ENCODE measurements around the gene PTPN22.

The PTPN22 gene

GRCh38 chr1:113800487-113800886 is 71.0 kb downstream of the PTPN22 start:
- DNase-seq (ENCODE audit: low read depth) = no peak

GRCh38 chr1:113797472-113797871 is 74.0 kb downstream of the PTPN22 start:
- DNase-seq (ENCODE audit: low read depth) = no peak

GRCh38 chr1:113793878-113794834 is 77.4 kb downstream of the PTPN22 start:
- DNase-seq (ENCODE audit: low read depth) = no peak

- DNase-seq (ENCODE audit: low read depth) = no peak
Observed at GRCh38 chr1:113792986-113793385, 78.5 kb downstream of the PTPN22 start.

GRCh38 chr1:113792471-113792870 is 79.0 kb downstream of the PTPN22 start:
- no peak for DNase-seq (ENCODE audit: low read depth)

GRCh38 chr1:113788802-113789201 is 82.7 kb downstream of the PTPN22 start:
- DNase-seq (ENCODE audit: low read depth) = no peak

GRCh38 chr1:113787663-113788062 is 83.8 kb downstream of the PTPN22 start:
- DNase-seq (ENCODE audit: low read depth) = no peak

GRCh38 chr1:113786069-113786468 is 85.4 kb downstream of the PTPN22 start:
- DNase-seq (ENCODE audit: low read depth) = no peak

- no peak for DNase-seq (ENCODE audit: low read depth)
Observed at GRCh38 chr1:113784104-113784779, 87.3 kb downstream of the PTPN22 start.

GRCh38 chr1:113783254-113784103 is 88.0 kb downstream of the PTPN22 start:
- peak; percentile 63 for DNase-seq (ENCODE audit: low read depth)

GRCh38 chr1:113782406-113782805 is 89.1 kb downstream of the PTPN22 start:
- no peak for DNase-seq (ENCODE audit: low read depth)

GRCh38 chr1:113780374-113781146 is 91.0 kb downstream of the PTPN22 start:
- DNase-seq (ENCODE audit: low read depth) = no peak

- DNase-seq (ENCODE audit: low read depth) = no peak
Observed at GRCh38 chr1:113779542-113779941, 92.0 kb downstream of the PTPN22 start.

GRCh38 chr1:113777561-113777960 is 94.0 kb downstream of the PTPN22 start:
- no peak for DNase-seq (ENCODE audit: low read depth)

- DNase-seq (ENCODE audit: low read depth) = no peak
Observed at GRCh38 chr1:113770031-113770430, 101.5 kb downstream of the PTPN22 start.

- no peak for DNase-seq (ENCODE audit: low read depth)
Observed at GRCh38 chr1:113769601-113769970, 101.9 kb downstream of the PTPN22 start.

- DNase-seq (ENCODE audit: low read depth) = no peak
Observed at GRCh38 chr1:113768916-113769600, 102.5 kb downstream of the PTPN22 start.

GRCh38 chr1:113765306-113766230 is 105.9 kb downstream of the PTPN22 start:
- DNase-seq (ENCODE audit: low read depth) = no peak
